ENCODE measurements around the gene TMEM208.

The TMEM208 gene

GRCh38 chr16:67210069-67210937, 16.6 kb upstream of the TMEM208 start:
- no peak for DNase-seq

- DNase-seq = no peak
Measured at GRCh38 chr16:67211674-67212073, 15.3 kb upstream of the TMEM208 start.

- no peak for DNase-seq
Measured at GRCh38 chr16:67212766-67213165, 14.2 kb upstream of the TMEM208 start.

GRCh38 chr16:67213197-67214019, 13.5 kb upstream of the TMEM208 start:
- no peak for DNase-seq

GRCh38 chr16:67215706-67216105, 11.2 kb upstream of the TMEM208 start:
- DNase-seq = no peak

GRCh38 chr16:67216612-67217490, 10.1 kb upstream of the TMEM208 start:
- no peak for DNase-seq

- DNase-seq = no peak
Measured at GRCh38 chr16:67223992-67224391, 2.9 kb upstream of the TMEM208 start.

GRCh38 chr16:67226295-67226803, 581 bp upstream of the TMEM208 start:
- no peak for DNase-seq

GRCh38 chr16:67227567-67227921, 614 bp downstream of the TMEM208 start:
- no peak for DNase-seq

- no peak for DNase-seq
Measured at GRCh38 chr16:67228034-67228785, 1.3 kb downstream of the TMEM208 start.

GRCh38 chr16:67228905-67229304, 2.0 kb downstream of the TMEM208 start:
- no peak for DNase-seq

GRCh38 chr16:67229906-67230808, 3.2 kb downstream of the TMEM208 start:
- no peak for DNase-seq

- no peak for DNase-seq
Measured at GRCh38 chr16:67230809-67231660, 4.1 kb downstream of the TMEM208 start.

GRCh38 chr16:67233596-67233995, 6.7 kb downstream of the TMEM208 start:
- DNase-seq = no peak

- no peak for DNase-seq
Measured at GRCh38 chr16:67234180-67234597, 7.3 kb downstream of the TMEM208 start.

- DNase-seq = peak; percentile 39
Measured at GRCh38 chr16:67235816-67236562, 9.1 kb downstream of the TMEM208 start.

GRCh38 chr16:67236563-67237395, 9.8 kb downstream of the TMEM208 start:
- peak; percentile 93 for DNase-seq
